Fibroblast of upper back skin (primary cell): Measurements from ENCODE around the gene GMPR.

ENCODE experiments used
- DNase-seq: peaks from one replicate; pipeline ENCODE4 v3.0.0-alpha.2; 2013

GMPR gene

GRCh38 chr6:16306334-16306733, 67.9 kb downstream of the GMPR start:
- no peak for DNase-seq

GRCh38 chr6:16311763-16312162, 73.4 kb downstream of the GMPR start:
- no peak for DNase-seq

DNA sequence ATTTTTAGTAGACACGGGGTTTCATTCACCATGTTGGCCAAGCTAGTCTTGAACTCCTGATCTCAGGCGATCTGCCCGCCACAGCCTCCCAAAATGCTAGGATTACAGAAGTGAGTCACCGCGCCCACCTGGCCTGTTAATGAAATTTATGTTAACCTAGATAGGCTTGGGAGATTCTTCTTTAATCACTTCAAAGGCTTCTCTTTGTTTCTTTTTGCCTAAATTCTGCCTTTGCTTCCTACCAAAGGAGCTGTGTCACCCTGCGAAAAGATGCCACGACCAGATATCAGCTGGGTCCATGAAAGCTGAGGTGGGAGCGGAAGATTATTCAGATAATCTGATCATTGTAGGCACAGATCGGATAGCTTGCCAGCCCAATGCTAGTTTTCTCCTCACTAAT, 75.3 kb downstream of the GMPR start:
- DNase-seq = no peak

DNA sequence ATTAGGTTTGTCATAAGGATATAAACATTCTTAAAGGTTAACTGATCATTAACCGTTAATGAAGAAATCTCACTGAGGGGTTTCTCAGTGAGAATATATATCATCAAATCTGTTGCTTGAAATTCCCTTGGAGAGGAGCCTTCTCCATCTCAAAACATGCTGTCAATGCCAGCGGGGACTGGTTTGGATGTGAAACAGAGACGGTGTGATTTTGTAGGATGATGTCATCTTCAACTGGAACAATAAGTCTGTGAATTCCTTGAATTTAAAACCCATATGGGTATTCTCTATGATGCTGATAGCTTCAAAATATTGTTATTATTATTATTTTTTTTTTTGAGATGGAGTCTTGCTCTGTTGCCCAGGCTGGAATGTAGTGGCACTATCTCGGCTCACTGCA, 75.9 kb downstream of the GMPR start:
- no peak for DNase-seq

DNA sequence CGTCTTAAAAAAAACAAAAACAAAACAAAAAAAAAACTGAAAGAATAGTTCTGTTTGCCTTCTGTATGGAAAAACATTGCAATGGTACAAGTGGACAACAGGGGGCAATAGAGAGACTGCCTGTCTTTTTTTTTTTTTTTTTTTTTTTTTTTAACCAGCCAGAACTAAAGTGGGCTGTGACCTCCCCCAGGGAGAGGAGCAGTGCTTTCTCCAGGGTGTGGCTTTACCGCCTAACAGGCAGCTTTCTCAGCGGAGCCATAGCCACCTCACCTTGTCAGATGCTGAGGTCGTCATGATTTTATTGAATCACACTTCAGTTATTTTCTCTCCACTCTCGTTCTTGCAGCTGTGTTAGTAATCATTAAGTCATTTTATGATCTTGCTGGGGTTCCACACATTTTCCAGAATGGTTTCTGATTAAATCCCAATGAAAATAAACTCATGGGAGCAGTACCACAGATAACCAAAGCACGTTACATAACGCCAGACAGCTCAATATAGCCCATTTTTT, 78.4 kb downstream of the GMPR start:
- peak; percentile 64 for DNase-seq

DNA sequence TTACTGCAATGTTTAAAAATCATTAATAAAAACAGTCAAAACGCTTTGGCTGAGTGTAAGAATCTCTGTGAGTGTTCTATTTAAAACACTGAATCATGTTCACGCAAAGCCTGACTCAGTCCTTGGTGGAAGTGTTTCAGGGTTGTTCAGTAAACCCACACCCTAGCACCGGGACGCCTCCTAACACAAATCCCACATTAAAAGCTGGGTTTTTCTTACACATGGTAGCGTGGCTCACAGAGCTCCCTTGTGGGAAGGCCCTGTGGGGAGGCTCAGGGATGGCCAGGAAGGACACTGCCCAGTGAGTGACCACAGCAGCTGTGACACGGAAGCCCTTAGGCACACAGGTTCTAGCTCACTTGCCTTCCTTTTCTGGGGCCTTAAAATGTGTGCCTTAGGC, 80.2 kb downstream of the GMPR start:
- DNase-seq = peak; percentile 82

DNA sequence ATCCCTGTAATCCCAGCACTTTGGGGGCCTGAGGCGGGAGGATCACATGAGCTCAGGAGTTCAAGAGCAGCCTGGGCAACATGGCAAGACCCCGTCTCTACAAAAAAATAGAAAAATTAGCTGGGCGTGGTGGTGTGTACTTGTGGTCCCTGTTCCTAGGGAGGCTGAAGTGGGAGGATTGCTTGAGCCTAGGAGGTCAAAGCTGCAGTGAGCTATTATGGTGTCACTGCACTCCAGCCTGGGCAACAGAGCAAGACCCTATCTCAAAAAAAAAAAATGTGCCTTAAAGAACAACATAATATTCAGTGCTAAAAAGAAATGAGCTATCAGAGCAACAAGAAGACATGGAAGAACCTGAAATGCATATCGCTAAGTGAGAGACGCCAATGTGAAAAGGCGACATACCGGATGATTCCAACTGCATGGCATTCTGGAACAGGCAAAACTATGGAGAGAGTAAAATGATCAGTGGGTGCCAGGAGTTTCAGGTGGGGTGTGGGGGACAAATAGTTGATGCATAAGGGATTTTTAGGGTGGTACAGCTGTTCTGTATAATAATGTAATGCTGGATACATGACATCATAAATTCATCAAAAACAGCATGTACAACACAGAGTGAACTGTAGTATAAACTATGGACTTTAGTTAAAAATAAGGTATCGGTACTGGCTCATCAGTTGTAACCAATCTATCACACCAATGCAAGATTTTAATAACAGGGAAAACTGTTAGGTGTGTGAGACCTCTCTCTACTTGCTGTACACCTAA, 80.8 kb downstream of the GMPR start:
- DNase-seq = no peak

DNA sequence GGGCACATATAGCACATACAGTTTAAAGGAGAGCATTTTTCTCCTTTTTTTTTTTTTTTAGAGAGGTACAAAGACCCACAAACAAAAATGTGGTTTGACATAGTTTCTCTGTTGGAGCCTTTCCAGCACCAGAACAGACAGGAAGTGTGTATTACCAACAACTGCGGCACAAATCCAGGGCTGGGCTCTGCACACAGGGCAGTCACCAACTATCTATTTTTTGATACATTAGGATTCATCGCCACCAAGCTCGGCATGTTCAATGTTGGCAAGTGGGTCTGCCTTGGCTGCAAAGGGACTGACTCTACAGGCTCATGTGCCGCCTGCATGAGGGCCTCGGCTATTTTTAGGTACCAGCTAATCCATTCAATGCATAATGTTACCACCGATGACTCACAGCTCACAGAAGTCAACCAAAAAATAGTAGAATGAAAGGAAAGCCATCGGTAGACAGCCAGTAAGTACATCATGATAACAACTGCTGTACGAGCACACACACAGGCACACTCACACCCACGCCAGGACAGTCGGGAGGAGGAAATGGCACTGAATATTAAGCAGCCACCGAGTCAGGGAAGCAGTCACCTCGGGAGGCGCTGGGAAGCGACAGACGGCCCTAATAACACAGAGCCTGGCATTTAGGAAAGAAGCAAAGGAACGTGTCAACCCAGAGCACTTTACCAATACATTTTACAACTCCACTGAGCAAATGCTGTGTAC, 81.6 kb downstream of the GMPR start:
- peak; percentile 94 for DNase-seq

GRCh38 chr6:16320533-16321340, 82.3 kb downstream of the GMPR start:
- DNase-seq = peak; percentile 75

GRCh38 chr6:16321341-16321710, 82.9 kb downstream of the GMPR start:
- no peak for DNase-seq

GRCh38 chr6:16321826-16322225, 83.4 kb downstream of the GMPR start:
- no peak for DNase-seq

GRCh38 chr6:16322666-16323312, 84.4 kb downstream of the GMPR start:
- peak; percentile 88 for DNase-seq

DNA sequence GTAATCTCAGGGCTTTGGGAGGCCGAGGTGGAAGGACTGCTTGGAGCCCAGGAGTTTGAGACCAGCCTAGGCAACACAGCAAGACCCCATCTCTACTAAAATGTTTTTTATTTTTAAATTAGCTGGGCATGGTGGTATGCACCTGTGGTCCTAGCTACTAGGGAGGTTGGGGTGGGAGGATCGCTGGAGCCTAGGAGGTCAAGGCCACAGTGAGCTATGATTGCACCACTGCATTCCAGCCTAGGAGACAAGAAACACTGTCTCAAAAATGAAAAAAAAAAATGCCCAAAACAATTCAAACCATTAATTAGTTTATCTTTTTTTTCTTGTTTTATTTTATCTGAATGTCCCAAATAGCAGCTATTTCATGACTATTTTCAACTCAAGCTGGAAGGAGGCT, 85.8 kb downstream of the GMPR start:
- no peak for DNase-seq

GRCh38 chr6:16324606-16325225, 86.3 kb downstream of the GMPR start:
- DNase-seq = peak; percentile 49

DNA sequence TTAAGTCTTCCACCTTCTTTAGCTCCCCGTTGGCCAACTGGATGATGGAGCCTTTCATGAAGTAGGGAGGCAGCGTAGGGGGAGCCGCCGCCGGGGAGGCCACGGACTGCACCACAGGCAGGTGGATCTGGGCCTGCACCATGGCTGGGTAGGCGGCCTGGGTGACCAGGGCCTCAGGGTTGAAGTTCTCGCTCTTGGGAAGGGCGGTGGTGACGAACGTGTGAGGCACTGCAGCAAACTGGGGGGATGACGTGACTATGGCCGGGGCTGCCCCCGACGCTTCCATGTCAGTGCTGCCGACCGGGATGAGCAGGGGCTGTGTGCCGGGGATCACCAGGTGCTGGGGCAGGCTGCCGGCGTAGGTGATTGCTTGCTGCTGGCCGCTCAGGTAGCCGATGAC, 88.1 kb downstream of the GMPR start:
- no peak for DNase-seq

DNA sequence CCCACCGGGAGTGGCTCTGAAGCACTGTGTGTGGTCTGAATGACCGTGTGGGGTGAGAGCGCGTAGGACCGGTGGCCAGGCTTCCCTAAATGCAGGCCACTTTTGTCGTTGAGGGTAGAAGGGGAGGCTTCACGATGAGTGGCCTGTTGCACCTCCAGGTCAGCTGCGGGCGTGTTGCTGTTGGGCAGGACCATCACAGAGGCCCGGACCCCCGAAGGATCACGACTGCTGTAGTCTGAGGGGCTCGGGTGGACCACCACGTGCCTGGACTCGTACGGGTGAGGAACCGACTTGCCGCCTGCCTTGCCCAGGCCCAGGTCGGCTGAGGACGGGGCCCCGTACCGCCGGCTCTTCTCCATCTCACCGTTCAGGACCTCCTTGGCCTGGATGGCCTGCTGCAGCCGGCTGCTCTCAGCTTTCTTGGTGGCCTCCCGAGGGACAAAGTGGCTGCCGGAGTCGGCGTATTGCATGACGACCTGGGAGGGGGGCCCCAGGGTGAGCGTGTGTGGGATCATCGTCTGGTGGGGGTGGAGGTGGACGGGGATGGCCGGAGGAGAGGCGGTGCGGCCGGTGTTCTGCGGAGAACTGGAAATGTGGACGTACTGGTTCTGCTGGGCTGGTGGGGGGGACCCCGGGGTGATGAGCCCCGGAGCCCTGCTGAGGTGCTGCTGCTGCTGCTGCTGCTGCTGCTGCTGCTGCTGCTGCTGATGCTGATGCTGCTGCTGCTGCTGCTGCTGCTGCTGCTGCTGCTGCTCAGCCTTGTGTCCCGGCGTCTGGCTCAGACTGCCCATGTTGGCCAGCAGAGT, 88.8 kb downstream of the GMPR start:
- no peak for DNase-seq

GRCh38 chr6:16327777-16328325, 89.5 kb downstream of the GMPR start:
- no peak for DNase-seq

DNA sequence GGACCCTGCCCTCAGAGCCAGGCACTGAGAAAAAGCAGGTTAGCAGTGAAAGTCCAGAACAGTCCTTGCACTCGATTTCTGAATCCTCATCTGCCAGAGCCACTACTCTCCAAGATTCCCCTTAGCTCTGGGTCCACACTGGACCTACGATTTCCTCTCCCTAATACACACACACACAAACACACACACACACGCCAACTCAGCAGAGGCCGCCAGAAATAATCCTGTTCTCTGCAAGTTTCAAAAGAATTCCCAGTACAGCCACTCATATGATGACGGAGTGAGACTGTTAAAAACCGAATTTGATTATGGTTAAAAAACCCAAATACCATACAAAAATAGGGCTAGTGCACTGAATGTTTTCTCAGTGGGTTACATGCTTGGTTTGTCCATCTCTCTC, 90.8 kb downstream of the GMPR start:
- no peak for DNase-seq

DNA sequence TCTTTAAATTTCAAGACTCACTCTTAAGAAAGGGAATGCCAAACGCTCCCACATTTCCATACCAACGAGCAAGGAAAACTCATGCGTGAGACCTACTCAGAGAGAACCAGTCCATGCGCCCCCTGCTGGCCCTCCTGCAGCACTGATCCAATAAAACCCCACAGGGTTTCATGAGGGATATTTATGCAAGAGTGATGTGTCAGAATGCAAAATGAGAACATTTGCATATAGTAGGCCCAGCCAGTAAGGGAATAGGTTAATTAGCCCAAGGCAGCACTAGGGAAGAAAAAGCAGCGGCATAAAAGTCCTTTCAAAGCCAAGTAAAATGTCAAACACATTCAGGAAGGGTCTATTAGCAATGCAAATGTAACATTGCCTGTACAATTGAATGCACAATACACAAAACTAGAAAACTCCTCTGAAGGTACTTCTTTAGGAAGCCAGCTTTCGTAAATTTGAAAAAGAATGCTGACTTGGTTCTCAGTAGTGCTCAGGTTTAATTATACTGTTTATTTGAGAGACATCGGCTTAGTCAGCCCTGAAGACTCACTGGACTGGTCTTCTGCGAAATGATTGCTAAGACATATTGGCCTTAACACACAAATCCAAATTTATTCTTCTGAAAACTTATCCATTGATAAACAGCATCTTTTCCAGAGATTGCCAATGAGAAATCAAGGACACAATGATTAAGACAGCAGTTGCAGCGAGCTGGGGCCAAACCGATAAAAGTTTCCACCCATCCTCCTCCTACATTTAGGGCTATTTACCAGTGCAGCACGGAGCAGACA, 93.2 kb downstream of the GMPR start:
- DNase-seq = peak; percentile 79

- DNase-seq = peak; percentile 73
Observed at GRCh38 chr6:16332175-16332542, 93.8 kb downstream of the GMPR start.

- DNase-seq = peak; percentile 64
Observed at GRCh38 chr6:16333580-16333979, 95.2 kb downstream of the GMPR start.
